Uterus (tissue), 4 donors: ENCODE measurements around the gene FAM120C. TPM values are rescaled to one million over a fixed set of nuclear protein-coding genes. Genes with fewer than 3 reads are reported as not detected.

ENCODE experiments used
- DNase-seq, 2 donors: peaks; one replicate each; pipeline ENCODE4 v3.0.0-alpha.2; 2019 to 2020
- H3K27ac ChIP-seq, 2 donors: fragments of 200-600 bp; sonication (generic); 1 replicate in 1 of 2; 2 replicates in 1 of 2; pipeline ENCODE4 v1.5.1; 2016 to 2018
- H3K27me3 ChIP-seq, 2 donors: fragments of 200-600 bp; sonication (generic); one replicate each; pipeline ENCODE4 v1.5.1; 2018 to 2019; ENCODE audit warnings: control low read depth in 1 of 2
- H3K36me3 ChIP-seq, 2 donors: fragments of 200-600 bp; sonication (generic); one replicate each; pipeline ENCODE4 v1.5.1; 2019; ENCODE audit warnings: control low read depth in 1 of 2
- H3K4me1 ChIP-seq, 2 donors: fragments of 200-600 bp; sonication (generic); one replicate each; pipeline ENCODE4 v1.5.1; 2018 to 2019; ENCODE audit warnings: control low read depth in 1 of 2
- H3K4me3 ChIP-seq, 2 donors: fragments of 200-600 bp; sonication (generic); 1 replicate in 1 of 2; 2 replicates in 1 of 2; pipeline ENCODE4 v1.5.1; 2018 to 2019; ENCODE audit warnings: mild to moderate bottlenecking in 1 of 2
- H3K9me3 ChIP-seq, 2 donors: fragments of 200-600 bp; sonication (generic); one replicate each; pipeline ENCODE4 v1.5.1; 2019; ENCODE audit warnings: control low read depth in 1 of 2
- CTCF ChIP-seq, 4 experiments: fragments of 200-600 bp in 2 of 4; fragments of 450-650 bp in 2 of 4; sonication (generic) in 2 of 4; IDR thresholded peaks; one replicate each; pipeline ENCODE4 v1.5.1; 2016 to 2019; ENCODE audit warnings: antibody characterized with exemption in 4 of 4, mild to moderate bottlenecking in 2 of 4, moderate library complexity in 1 of 4
- POLR2A ChIP-seq, 2 donors: fragments of 450-650 bp; IDR thresholded peaks; one replicate each; pipeline ENCODE4 v1.6.1; 2016; ENCODE audit warnings: antibody characterized with exemption in 2 of 2, mild to moderate bottlenecking in 1 of 2, moderate library complexity in 1 of 2
- intact Hi-C: fragments of 100-400 bp; cut with DNase I; formaldehyde crosslinking; loops from one replicate; pipeline ENCODE4 v1.15.1; 2023; ENCODE audit warnings: low total_unique reads
- total RNA-seq, 4 donors: library from RNA; depleted of rRNA in 3 of 4; stranded (reverse); fragments of >200 nt in 3 of 4; gene quantifications; one replicate each; pipeline versions ENCODE4 v1.1.0 to v1.2.4, GENCODE V29; 2014 to 2023
- donor health status: DM: yes; HTN: yes; CAD: no.

The FAM120C gene
- total RNA-seq, 4 donors from 2014 or later: 2.6 to 19.4 (median 10.7) TPM

GRCh38 chrX:54066841-54067240 is 116.2 kb downstream of the FAM120C start:
- Histone ChIP-seq H3K27ac (no peak overlapping the region), H3K9me3 (no peaks in the 10 kb centered on the region), H3K36me3 (no peaks in the 10 kb centered on the region), H3K4me3 (no peak overlapping the region), H3K4me1 (no peaks in the 10 kb centered on the region), H3K27me3 (no peaks in the 10 kb centered on the region)
- no peak for DNase-seq
- TF ChIP-seq POLR2A (IDR thresholded peaks at IDR 0.05): no peak
- intact Hi-C loops: no loop called here

GRCh38 chrX:54064564-54064963 is 118.5 kb downstream of the FAM120C start:
- H3K27me3 ChIP-seq: no peaks in the 10 kb centered on the region
- H3K27ac ChIP-seq: no peak overlapping the region
- no peaks in the 10 kb centered on the region for H3K36me3 ChIP-seq
- DNase-seq: no peak
- no peaks in the 10 kb centered on the region for H3K9me3 ChIP-seq
- H3K4me1 ChIP-seq: no peaks in the 10 kb centered on the region
- no peak overlapping the region for H3K4me3 ChIP-seq
- TF ChIP-seq CTCF (IDR thresholded peaks at IDR 0.05) (no peak), POLR2A (IDR thresholded peaks at IDR 0.05) (no peak)
- intact Hi-C loops: no loop called here

GRCh38 chrX:54063361-54063760 is 119.7 kb downstream of the FAM120C start:
- no peaks in the 10 kb centered on the region for H3K27me3 ChIP-seq
- H3K27ac ChIP-seq: no peak overlapping the region
- no peaks in the 10 kb centered on the region for H3K36me3 ChIP-seq
- DNase-seq: no peak
- no peak for TF ChIP-seq POLR2A (IDR thresholded peaks at IDR 0.05)
- TF ChIP-seq CTCF (IDR thresholded peaks at IDR 0.05): no peak
- H3K4me1 ChIP-seq: no peaks in the 10 kb centered on the region
- intact Hi-C loops: no loop called here
- no peaks in the 10 kb centered on the region for H3K9me3 ChIP-seq
- H3K4me3 ChIP-seq: no peak overlapping the region

- no peaks in the 10 kb centered on the region for H3K4me1 ChIP-seq
- no peaks in the 10 kb centered on the region for H3K9me3 ChIP-seq
- no peak for TF ChIP-seq CTCF (IDR thresholded peaks at IDR 0.05)
- TF ChIP-seq POLR2A (IDR thresholded peaks at IDR 0.05): no peak
- H3K36me3 ChIP-seq: no peaks in the 10 kb centered on the region
- intact Hi-C loops: no loop called here
- no peaks in the 10 kb centered on the region for H3K27me3 ChIP-seq
- H3K4me3 ChIP-seq: no peak overlapping the region
- no peak overlapping the region for H3K27ac ChIP-seq
- DNase-seq: no peak
Observed at GRCh38 chrX:54049801-54050200, 133.3 kb downstream of the FAM120C start.

GRCh38 chrX:54048412-54048811 is 134.6 kb downstream of the FAM120C start:
- DNase-seq: no peak
- H3K9me3 ChIP-seq: no peaks in the 10 kb centered on the region
- H3K27me3 ChIP-seq: no peaks in the 10 kb centered on the region
- TF ChIP-seq CTCF (IDR thresholded peaks at IDR 0.05) (no peak), POLR2A (IDR thresholded peaks at IDR 0.05) (no peak)
- no peak overlapping the region for H3K4me3 ChIP-seq
- H3K36me3 ChIP-seq: no peaks in the 10 kb centered on the region
- H3K27ac ChIP-seq: no peak overlapping the region
- intact Hi-C loops: no loop called here
- no peaks in the 10 kb centered on the region for H3K4me1 ChIP-seq

- H3K4me1 ChIP-seq: no peaks in the 10 kb centered on the region
- TF ChIP-seq CTCF (IDR thresholded peaks at IDR 0.05) (no peak), POLR2A (IDR thresholded peaks at IDR 0.05) (no peak)
- no peak overlapping the region for H3K4me3 ChIP-seq
- no peaks in the 10 kb centered on the region for H3K27me3 ChIP-seq
- no peak for DNase-seq
- no peaks in the 10 kb centered on the region for H3K9me3 ChIP-seq
- intact Hi-C loops: no loop called here
- H3K36me3 ChIP-seq: no peaks in the 10 kb centered on the region
- H3K27ac ChIP-seq: no peak overlapping the region
Observed at GRCh38 chrX:54045563-54046228, 137.4 kb downstream of the FAM120C start.
